GM18526 (cell line): ENCODE measurements around the gene ENO3.

ENCODE experiments used
- POLR2A ChIP-seq: IDR thresholded peaks from 3 replicates; pipeline ENCODE4 v1.6.1; 2011; ENCODE audit not compliant: insufficient read length; ENCODE audit errors: extremely low read depth

The ENO3 gene

DNA sequence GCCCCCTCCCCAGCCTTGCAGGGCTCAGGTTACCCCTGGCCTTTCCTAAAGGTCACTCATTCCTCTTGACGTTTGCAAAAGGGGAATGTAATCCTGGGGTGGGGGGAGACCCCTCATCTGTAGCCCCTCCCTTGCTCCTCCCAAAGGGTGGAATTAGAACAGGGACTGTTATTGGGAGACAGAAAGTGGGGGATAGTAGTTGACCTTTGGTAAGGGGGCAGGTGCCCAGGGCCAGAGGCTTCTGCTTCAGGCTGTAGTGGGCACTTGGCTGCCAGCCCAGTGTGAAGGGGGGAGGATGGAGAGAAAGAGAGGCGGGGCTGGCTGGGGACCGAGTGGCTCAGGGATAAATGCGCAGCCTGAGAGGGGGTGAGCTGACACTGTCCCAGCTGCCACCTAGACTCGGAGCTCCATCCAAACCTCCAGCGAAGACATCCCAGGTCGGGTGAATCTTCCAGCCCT lies at the start of gene ENO3:
Gene ENO3, plus strand, starts transcription at position 374 of the 459 bp plus-strand sequence. CDS start 711 bp downstream, outside the sequence.
- no peak for TF ChIP-seq POLR2A

GRCh38 chr17:4901648-4902344 lies 49.1 kb upstream of the ENO3 start:
- no peak for TF ChIP-seq POLR2A

DNA sequence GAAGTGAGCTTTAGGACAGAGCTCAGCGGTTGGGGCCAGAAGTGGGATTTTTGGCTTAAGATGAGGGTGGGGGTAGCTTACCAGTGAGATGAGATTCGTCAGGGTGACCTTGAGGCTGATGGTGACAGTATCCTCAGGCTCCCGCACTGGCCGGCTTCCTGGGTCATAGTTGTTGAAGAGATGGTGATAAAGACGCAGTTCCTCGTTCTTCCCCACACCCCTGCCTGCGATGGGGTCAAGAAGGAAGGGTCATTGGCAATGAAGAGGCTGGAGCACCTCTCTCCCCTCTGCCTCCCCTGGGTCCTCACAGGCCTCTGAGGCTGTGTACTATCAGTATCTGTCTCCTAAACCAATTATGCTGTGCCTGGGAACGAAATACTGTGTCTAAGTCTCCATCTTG lies 48.4 kb upstream of the ENO3 start:
- TF ChIP-seq POLR2A = no peak

DNA sequence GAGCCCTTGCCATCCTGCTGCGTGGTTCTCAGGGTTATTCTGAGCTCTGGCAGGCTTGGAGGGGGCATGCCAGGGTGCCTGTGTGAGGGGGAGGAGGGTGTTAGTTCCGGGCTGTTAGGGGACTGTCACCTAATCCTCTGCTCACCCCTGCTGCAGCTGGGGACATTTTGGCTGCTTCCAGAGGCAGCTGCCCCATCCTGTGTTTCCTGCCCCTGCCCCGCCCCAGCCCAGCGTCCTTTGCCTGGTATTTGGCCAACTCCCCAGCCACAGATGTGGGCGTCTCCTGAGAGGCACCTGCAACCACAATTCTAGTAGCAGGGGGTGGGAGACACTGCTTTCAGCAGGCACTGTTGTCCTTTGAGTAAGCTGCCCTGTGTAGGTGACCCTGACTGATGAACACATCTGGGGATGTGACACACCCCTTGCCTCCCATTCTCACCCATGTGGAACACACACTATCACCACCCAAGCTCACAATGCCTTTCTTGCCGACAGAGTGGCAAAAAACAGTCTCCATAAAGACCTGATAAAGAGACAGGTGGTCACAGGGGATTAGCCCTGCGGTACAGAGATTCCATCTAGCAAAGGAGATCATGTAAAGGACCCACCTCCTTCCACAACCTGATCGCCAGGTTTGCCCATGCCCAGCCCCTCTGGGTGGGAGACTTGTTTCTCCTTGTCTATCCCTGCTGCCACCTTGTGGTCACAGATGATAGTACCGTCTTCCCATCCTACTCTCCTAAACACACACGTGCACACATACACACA lies 47.7 kb upstream of the ENO3 start, which contains the start of gene CHRNE:
Gene CHRNE, minus strand, starts transcription at position 48 of the 768 bp plus-strand sequence. Its CDS starts 35 bp downstream, at position 13.
- TF ChIP-seq POLR2A = no peak

DNA sequence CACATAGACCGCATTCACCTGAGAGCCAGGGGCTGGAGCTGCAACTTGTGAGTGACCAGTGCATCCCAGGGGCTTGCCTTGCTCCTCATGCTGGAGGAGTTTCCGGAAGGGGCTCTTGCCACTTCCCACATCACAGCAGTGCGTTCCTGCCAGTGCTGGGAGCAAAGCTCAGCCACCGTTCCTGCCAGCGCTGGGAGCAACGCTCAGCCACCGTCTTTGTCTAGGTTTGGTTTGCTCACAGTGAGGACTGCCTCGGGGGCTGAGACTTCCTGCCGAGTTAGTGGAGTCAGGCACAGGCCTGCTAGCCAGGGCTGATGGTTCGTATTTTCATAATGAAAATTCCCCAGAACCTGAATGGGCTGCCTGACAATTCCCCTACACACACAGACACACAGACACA lies 42.6 kb upstream of the ENO3 start:
- no peak for TF ChIP-seq POLR2A

DNA sequence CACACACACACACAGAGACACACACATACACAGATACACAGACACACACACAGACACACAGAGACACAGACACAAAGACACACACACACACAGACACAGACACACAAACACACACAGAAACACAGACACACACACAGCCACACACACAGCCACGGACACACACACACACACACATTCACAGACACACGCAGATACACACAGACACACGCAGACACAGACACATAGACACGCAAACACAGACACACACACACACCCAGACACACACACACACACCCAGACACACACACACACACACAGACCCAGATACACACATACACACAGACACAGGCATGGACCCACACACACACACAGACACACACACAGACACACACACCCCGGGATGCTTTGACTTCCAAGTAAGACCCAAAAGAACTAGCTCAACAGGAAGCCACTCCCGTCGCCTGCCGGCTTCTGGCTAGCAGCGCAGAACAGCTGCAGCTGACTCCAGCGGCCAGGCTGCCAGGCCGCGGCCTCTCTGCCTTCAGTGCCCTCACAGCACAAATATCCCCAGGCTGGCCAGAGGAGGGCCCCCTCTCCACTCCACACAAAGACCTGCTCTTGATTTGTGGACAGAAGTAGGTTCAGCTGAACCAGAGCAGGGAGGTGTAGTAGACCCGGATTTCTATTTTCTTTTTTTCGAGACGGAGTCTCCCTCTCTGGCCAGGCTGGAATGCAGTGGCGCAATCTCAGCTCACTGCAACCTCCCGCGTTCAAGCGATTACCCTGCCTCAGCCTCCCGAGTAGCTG lies 42.0 kb upstream of the ENO3 start:
- TF ChIP-seq POLR2A = no peak

DNA sequence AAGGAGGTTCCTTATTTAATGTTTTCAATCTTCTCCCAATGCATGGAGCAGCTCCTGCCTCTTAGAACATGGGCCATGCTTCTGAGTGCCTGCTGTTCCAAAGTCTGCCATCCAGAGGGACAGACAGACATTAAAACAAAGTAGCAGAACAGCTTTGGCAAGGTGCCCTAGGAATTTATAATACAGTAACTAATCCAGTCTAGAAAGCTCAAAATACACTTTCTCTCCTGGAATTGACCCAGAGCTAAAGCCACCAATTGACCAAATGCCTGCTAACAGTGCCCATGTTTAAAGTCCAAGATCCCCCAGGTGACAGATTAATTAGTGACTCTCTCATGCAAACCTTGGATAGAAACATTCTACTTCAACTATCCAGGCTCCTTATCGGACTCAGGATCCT lies 36.9 kb upstream of the ENO3 start:
- TF ChIP-seq POLR2A = no peak

DNA sequence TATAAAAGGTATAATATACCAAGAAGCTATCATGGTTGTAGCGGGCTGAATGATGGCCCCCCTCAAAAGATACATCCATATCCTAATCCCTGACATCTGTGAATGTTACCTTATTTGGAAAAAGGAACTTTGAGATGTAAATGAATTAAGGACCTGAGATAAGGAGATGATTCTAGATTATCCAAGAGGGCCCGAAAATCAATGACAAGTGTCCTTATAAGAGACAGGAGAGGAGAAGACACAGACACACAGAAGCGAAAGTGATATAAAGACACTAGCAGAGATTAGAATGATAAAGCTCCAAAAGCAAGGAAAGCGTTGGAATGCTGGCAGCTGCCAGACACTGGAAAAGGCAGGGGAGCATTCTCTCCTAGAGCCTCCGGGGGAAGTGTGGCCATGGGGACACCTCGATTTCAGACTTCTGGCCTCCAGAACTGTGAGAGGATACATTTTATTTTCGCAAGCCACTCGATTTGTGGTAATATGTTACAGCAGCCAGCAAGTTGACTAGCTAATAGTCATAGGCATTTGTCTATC lies 31.3 kb upstream of the ENO3 start:
- no peak for TF ChIP-seq POLR2A

DNA sequence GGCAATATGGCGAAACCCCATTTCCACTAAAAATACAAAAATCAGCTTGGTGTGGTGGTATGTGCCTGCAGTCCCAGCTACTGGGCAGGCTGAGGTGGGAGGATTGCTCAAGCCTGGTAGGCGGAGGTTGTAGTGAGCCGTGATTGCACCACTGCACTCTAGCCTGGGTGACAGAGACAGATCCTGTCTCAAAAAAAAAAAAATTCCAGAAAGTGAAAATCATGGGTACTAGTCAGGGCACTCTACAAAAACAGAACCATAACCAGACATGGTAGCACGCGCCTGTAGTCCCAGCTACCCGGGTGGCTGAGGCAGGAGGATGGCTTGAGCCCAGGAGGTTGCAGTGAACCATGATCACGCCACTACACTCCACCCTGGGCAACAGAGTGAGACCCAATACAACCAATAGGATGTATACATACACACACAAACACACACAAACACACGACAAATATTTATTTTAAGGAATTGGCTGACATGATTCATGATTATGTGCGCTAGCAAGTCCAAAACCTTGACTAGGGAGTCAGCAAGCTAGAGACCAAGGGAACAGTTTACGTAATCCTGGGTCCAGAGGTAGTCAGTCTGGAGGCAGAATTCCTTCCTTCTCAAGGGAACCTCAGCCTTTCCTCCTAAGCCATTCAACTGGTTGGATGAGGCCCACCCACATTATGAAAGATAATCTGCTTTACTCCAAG lies 30.4 kb upstream of the ENO3 start:
- no peak for TF ChIP-seq POLR2A

GRCh38 chr17:4921320-4921719 lies 29.6 kb upstream of the ENO3 start:
- no peak for TF ChIP-seq POLR2A

DNA sequence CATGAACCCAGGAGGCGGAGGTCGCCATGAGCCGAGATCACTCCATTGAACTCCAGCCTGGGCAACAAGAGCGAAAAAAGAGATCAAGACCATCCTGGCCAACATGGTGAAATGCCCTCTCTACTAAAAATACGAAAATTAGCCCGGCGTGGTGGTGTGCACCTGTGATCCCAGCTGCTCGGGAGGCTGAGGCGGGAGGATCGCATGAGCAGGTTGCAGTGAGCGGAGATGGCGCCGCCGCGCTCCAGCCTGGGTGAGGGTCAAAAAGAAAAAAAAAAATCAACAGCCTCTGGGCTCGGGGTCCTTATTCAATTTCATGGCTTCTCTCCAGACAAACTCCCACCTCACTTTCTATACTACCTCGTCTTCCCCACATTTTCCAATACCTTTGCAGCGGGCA lies 22.0 kb upstream of the ENO3 start:
- TF ChIP-seq POLR2A = no peak

DNA sequence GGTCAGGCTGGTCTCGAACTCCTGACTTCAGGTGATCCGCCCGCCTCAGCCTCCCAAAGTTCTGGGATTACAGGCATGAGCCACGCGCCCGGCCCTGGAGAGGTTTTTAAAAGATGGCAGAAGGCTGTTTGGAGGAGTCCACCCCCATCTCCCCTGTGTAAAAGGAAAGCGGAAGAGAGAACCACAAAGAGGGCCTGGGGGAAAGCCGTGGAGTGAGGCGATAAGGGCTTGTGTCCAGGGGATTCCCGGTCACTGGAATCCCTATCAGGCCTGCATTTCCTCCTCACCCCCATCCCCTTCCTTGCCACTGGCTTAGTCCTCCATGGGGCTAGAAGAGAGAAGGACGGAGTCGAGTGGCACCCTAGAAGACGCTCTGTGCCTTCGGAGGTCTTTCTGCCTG lies 19.0 kb upstream of the ENO3 start, which contains the start of gene GP1BA:
Gene GP1BA, plus strand, starts transcription at position 315 of the 400 bp plus-strand sequence. CDS start 328 bp downstream, outside the sequence.
- TF ChIP-seq POLR2A = no peak

- TF ChIP-seq POLR2A = no peak
Measured at GRCh38 chr17:4932756-4933155, 18.2 kb upstream of the ENO3 start.

DNA sequence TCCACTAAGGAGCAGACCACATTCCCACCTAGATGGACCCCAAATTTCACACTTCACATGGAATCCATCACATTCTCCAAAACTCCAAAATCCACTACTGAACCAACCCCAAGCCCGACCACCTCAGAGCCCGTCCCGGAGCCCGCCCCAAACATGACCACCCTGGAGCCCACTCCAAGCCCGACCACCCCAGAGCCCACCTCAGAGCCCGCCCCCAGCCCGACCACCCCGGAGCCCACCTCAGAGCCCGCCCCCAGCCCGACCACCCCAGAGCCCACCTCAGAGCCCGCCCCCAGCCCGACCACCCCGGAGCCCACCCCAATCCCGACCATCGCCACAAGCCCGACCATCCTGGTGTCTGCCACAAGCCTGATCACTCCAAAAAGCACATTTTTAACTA lies 17.3 kb upstream of the ENO3 start:
- no peak for TF ChIP-seq POLR2A
